Measurements from ENCODE around the gene PILRB.

- TF ChIP-seq CTCF (IDR thresholded peaks at IDR 0.05) (no peak), EP300 (IDR thresholded peaks at IDR 0.05) (no peak)
These were observed 18.1 kb downstream of the PILRB start for GRCh38 chr7:100376066-100376465.

Data from ovary (tissue), 3 donors.